Nephron (organoid): ENCODE results near the gene TCHH.

ENCODE experiments used
- H3K27ac Mint-ChIP-seq, 3 experiments: 2 replicates each; pipeline ENCODE4 v1.8.0; 2020; ENCODE audit warnings: mixed read lengths in 3 of 3, mild to moderate bottlenecking in 2 of 3, moderate library complexity in 1 of 3
- H3K27me3 Mint-ChIP-seq: 2 replicates; pipeline ENCODE4 v1.8.0; 2021; ENCODE audit warnings: low read depth, mild to moderate bottlenecking, moderate library complexity, mixed read lengths
- H3K36me3 Mint-ChIP-seq: 2 replicates; pipeline ENCODE4 v1.8.0; 2020; ENCODE audit warnings: low read depth, mixed read lengths
- H3K4me1 Mint-ChIP-seq: 2 replicates; pipeline ENCODE4 v1.8.0; 2020; ENCODE audit warnings: mixed read lengths
- H3K4me3 Mint-ChIP-seq, 3 experiments: 2 replicates each; pipeline ENCODE4 v1.8.0; 2020; ENCODE audit warnings: mild to moderate bottlenecking in 3 of 3, mixed read lengths in 3 of 3, moderate library complexity in 2 of 3
- H3K9me3 Mint-ChIP-seq: 2 replicates; pipeline ENCODE4 v1.8.0; 2020; ENCODE audit warnings: mixed read lengths
- CTCF ChIP-seq, 3 experiments: fragments of 200-600 bp; sonication (generic); IDR thresholded peaks; one replicate each; pipeline ENCODE4 v1.5.0; 2021; ENCODE audit warnings: antibody characterized with exemption in 3 of 3; ENCODE audit not compliant: unreplicated experiment in 3 of 3

The TCHH gene

GRCh38 chr1:152078831-152079441 is 36.3 kb downstream of the TCHH start:
- H3K36me3 Mint-ChIP-seq = no peaks in the 10 kb centered on the region
- H3K4me1 Mint-ChIP-seq = no peaks in the 10 kb centered on the region
- H3K4me3 Mint-ChIP-seq = no peak overlapping the region
- peaks cover 4% of the 10 kb centered on the region for H3K27me3 Mint-ChIP-seq
- TF ChIP-seq CTCF (IDR thresholded peaks at IDR 0.05; ENCODE audit: unreplicated experiment in 3 of 3) = no peak
- H3K9me3 Mint-ChIP-seq = peaks cover 4% of the 10 kb centered on the region
- H3K27ac Mint-ChIP-seq = no peak overlapping the region

GRCh38 chr1:152072311-152072710 is 42.9 kb downstream of the TCHH start:
- Mint-ChIP-seq H3K27me3 (peaks cover 30% of the 10 kb centered on the region), H3K9me3 (no peaks in the 10 kb centered on the region), H3K4me1 (no peaks in the 10 kb centered on the region), H3K4me3 (no peak overlapping the region), H3K27ac (no peak overlapping the region), H3K36me3 (no peaks in the 10 kb centered on the region)
- no peak for TF ChIP-seq CTCF (IDR thresholded peaks at IDR 0.05; ENCODE audit: unreplicated experiment in 3 of 3)

GRCh38 chr1:152071123-152071522 is 44.1 kb downstream of the TCHH start:
- Mint-ChIP-seq H3K4me1 (no peaks in the 10 kb centered on the region), H3K4me3 (no peak overlapping the region), H3K9me3 (no peaks in the 10 kb centered on the region), H3K27me3 (peaks cover 30% of the 10 kb centered on the region), H3K27ac (no peak overlapping the region), H3K36me3 (no peaks in the 10 kb centered on the region)
- TF ChIP-seq CTCF (IDR thresholded peaks at IDR 0.05; ENCODE audit: unreplicated experiment in 3 of 3) = no peak

- no peaks in the 10 kb centered on the region for H3K4me1 Mint-ChIP-seq
- H3K27ac Mint-ChIP-seq = no peak overlapping the region
- H3K36me3 Mint-ChIP-seq = no peaks in the 10 kb centered on the region
- no peak for TF ChIP-seq CTCF (IDR thresholded peaks at IDR 0.05; ENCODE audit: unreplicated experiment in 3 of 3)
- peaks cover 19% of the 10 kb centered on the region for H3K27me3 Mint-ChIP-seq
- no peak overlapping the region for H3K4me3 Mint-ChIP-seq
- H3K9me3 Mint-ChIP-seq = no peaks in the 10 kb centered on the region
Observed at GRCh38 chr1:152067929-152068328, 47.3 kb downstream of the TCHH start.

GRCh38 chr1:152067150-152067549 is 48.1 kb downstream of the TCHH start:
- Mint-ChIP-seq H3K36me3 (no peaks in the 10 kb centered on the region), H3K4me3 (no peak overlapping the region), H3K27ac (no peak overlapping the region), H3K9me3 (no peaks in the 10 kb centered on the region), H3K4me1 (no peaks in the 10 kb centered on the region), H3K27me3 (peaks cover 12% of the 10 kb centered on the region)
- no peak for TF ChIP-seq CTCF (IDR thresholded peaks at IDR 0.05; ENCODE audit: unreplicated experiment in 3 of 3)

- TF ChIP-seq CTCF (IDR thresholded peaks at IDR 0.05; ENCODE audit: unreplicated experiment in 3 of 3) = no peak
- H3K4me3 Mint-ChIP-seq = no peak overlapping the region
- no peak overlapping the region for H3K27ac Mint-ChIP-seq
- H3K36me3 Mint-ChIP-seq = no peaks in the 10 kb centered on the region
- H3K4me1 Mint-ChIP-seq = no peaks in the 10 kb centered on the region
- H3K27me3 Mint-ChIP-seq = peaks cover 9% of the 10 kb centered on the region
- H3K9me3 Mint-ChIP-seq = no peaks in the 10 kb centered on the region
Observed at GRCh38 chr1:152061952-152062351, 53.3 kb downstream of the TCHH start.
